ENCODE data around the gene CHCT1. TPM values are rescaled to one million over a fixed set of nuclear protein-coding genes. Genes with fewer than 3 reads are reported as not detected.

Gene CHCT1
- total RNA-seq, 1 donor from 2014 or later, result not detected

GRCh38 chr17:60395508-60396065 is 26.7 kb upstream of the CHCT1 start:
- no peaks in the 10 kb centered on the region for H3K27me3 ChIP-seq
- no peak for DNase-seq
- H3K9me3 ChIP-seq, result no peaks in the 10 kb centered on the region
- ATAC-seq, result no peak
- no peak for TF ChIP-seq CTCF (IDR thresholded peaks at IDR 0.05)
- no peaks in the 10 kb centered on the region for H3K36me3 ChIP-seq
- peaks cover 23% of the 10 kb centered on the region for H3K4me1 ChIP-seq
- H3K4me3 ChIP-seq, result no peak overlapping the region
- intact Hi-C loops (cut with DNase I), result no loop called here
- H3K27ac ChIP-seq, result no peak overlapping the region

- no peaks in the 10 kb centered on the region for H3K27me3 ChIP-seq
- H3K36me3 ChIP-seq, result no peaks in the 10 kb centered on the region
- peaks cover 17% of the 10 kb centered on the region for H3K4me1 ChIP-seq
- DNase-seq, result no peak
- no peak overlapping the region for H3K27ac ChIP-seq
- no peak for TF ChIP-seq CTCF (IDR thresholded peaks at IDR 0.05)
- no peaks in the 10 kb centered on the region for H3K9me3 ChIP-seq
- intact Hi-C loops (cut with DNase I), result no loop called here
- ATAC-seq, result no peak
- H3K4me3 ChIP-seq, result no peak overlapping the region
Observed at GRCh38 chr17:60396412-60396811, 25.9 kb upstream of the CHCT1 start.

GRCh38 chr17:60398227-60398959 is 23.9 kb upstream of the CHCT1 start:
- no peak for TF ChIP-seq CTCF (IDR thresholded peaks at IDR 0.05)
- Histone ChIP-seq H3K36me3 (no peaks in the 10 kb centered on the region), H3K4me1 (peaks cover 12% of the 10 kb centered on the region), H3K9me3 (no peaks in the 10 kb centered on the region), H3K27ac (peak overlapping the region; percentile 66), H3K27me3 (no peaks in the 10 kb centered on the region), H3K4me3 (no peak overlapping the region)
- ATAC-seq, result peak; percentile 74
- intact Hi-C loops (cut with DNase I), result no loop called here
- DNase-seq, result no peak

- intact Hi-C loops (cut with DNase I), result no loop called here
- H3K27me3 ChIP-seq, result no peaks in the 10 kb centered on the region
- no peak for ATAC-seq
- no peak for DNase-seq
- no peak for TF ChIP-seq CTCF (IDR thresholded peaks at IDR 0.05)
- no peaks in the 10 kb centered on the region for H3K9me3 ChIP-seq
- peaks cover 6% of the 10 kb centered on the region for H3K4me1 ChIP-seq
- no peak overlapping the region for H3K4me3 ChIP-seq
- no peaks in the 10 kb centered on the region for H3K36me3 ChIP-seq
- no peak overlapping the region for H3K27ac ChIP-seq
Observed at GRCh38 chr17:60401819-60402218, 20.5 kb upstream of the CHCT1 start.

GRCh38 chr17:60403523-60403810 is 18.8 kb upstream of the CHCT1 start:
- Histone ChIP-seq H3K9me3 (no peaks in the 10 kb centered on the region), H3K27me3 (no peaks in the 10 kb centered on the region), H3K4me3 (no peak overlapping the region), H3K36me3 (no peaks in the 10 kb centered on the region), H3K27ac (no peak overlapping the region), H3K4me1 (peaks cover 1% of the 10 kb centered on the region)
- TF ChIP-seq CTCF (IDR thresholded peaks at IDR 0.05), result no peak
- intact Hi-C loops (cut with DNase I), result no loop called here
- DNase-seq, result no peak
- no peak for ATAC-seq
